CD14-positive monocyte (primary cell): ENCODE data around the gene ADAMTS7. TPM values are rescaled to one million over a fixed set of nuclear protein-coding genes. Genes with fewer than 3 reads are reported as not detected.
"Not testable (repeated sequence)": the region's sequence is repeated elsewhere in the genome, so short reads cannot be mapped to it uniquely, and the experiment has no call there.

ENCODE experiments used
- DNase-seq, 3 donors: peaks; one replicate each; pipeline ENCODE4 v3.0.0-alpha.2; 2011 to 2022
- H2AFZ ChIP-seq: 2 replicates; pipeline ENCODE4 v1.6.0; 2012; ENCODE audit warnings: mild to moderate bottlenecking, low read depth, low read length, inconsistent platforms; ENCODE audit not compliant: insufficient read depth, poor library complexity, severe bottlenecking
- H3K27ac ChIP-seq, 2 donors: 1 replicate in 1 of 2; 2 replicates in 1 of 2; pipeline ENCODE4 v1.5.1; 2012 to 2013; ENCODE audit warnings: low read length in 2 of 2, control low read depth in 1 of 2, inconsistent platforms in 1 of 2, low read depth in 1 of 2, mild to moderate bottlenecking in 1 of 2
- H3K27me3 ChIP-seq, 2 donors: one replicate each; pipeline versions ENCODE4 v1.6.0 to v1.6.1; 2011 to 2013; ENCODE audit warnings: low read length in 2 of 2; ENCODE audit not compliant: control insufficient read depth in 2 of 2, insufficient read depth in 2 of 2
- H3K36me3 ChIP-seq, 2 donors: replicated peaks in 1 of 2; 1 replicate in 1 of 2; 2 replicates in 1 of 2; pipeline versions ENCODE4 v1.5.1 to v1.6.1; 2012 to 2013; ENCODE audit warnings: low read length in 2 of 2, control low read depth in 1 of 2, inconsistent platforms in 1 of 2, mild to moderate bottlenecking in 1 of 2; ENCODE audit not compliant: insufficient read depth in 2 of 2, control insufficient read depth in 1 of 2
- H3K4me1 ChIP-seq, 2 donors: 1 replicate in 1 of 2; 2 replicates in 1 of 2; pipeline versions ENCODE4 v1.5.1 to v1.6.1; 2012 to 2013; ENCODE audit warnings: low read length in 2 of 2, control low read depth in 1 of 2, inconsistent platforms in 1 of 2, mild to moderate bottlenecking in 1 of 2, moderate library complexity in 1 of 2; ENCODE audit not compliant: insufficient read depth in 2 of 2, control insufficient read depth in 1 of 2
- H3K4me2 ChIP-seq: replicated peaks from 2 replicates; pipeline ENCODE3; 2012; ENCODE audit warnings: low read length, moderate library complexity, mild to moderate bottlenecking; ENCODE audit not compliant: poor library complexity, severe bottlenecking; ENCODE audit errors: extremely low read depth
- H3K4me3 ChIP-seq, 3 experiments: fragments of 200-600 bp in 1 of 3; sonication (generic) in 1 of 3; replicated peaks in 1 of 3; 1 replicate in 2 of 3; 2 replicates in 1 of 3; pipeline ENCODE4 v1.5.1; 2011 to 2013; ENCODE audit warnings: low read length in 3 of 3, mild to moderate bottlenecking in 3 of 3, control low read depth in 2 of 3, low read depth in 2 of 3, inconsistent platforms in 1 of 3, moderate library complexity in 1 of 3
- H3K79me2 ChIP-seq: 2 replicates; pipeline ENCODE4 v1.6.0; 2012; ENCODE audit warnings: mild to moderate bottlenecking, control low read depth, inconsistent platforms, low read length, moderate library complexity; ENCODE audit not compliant: insufficient read depth
- H3K9ac ChIP-seq: 2 replicates; pipeline ENCODE4 v1.6.0; 2017; ENCODE audit warnings: low read length, mild to moderate bottlenecking; ENCODE audit not compliant: insufficient read depth, poor library complexity, severe bottlenecking
- H3K9me3 ChIP-seq, 2 donors: replicated peaks in 1 of 2; 1 replicate in 1 of 2; 2 replicates in 1 of 2; pipeline versions ENCODE4 v1.5.1 to v1.6.1; 2012 to 2013; ENCODE audit warnings: low read length in 2 of 2, control low read depth in 1 of 2; ENCODE audit not compliant: control insufficient read depth in 1 of 2, insufficient read depth in 1 of 2
- H4K20me1 ChIP-seq: 2 replicates; pipeline ENCODE4 v1.6.0; 2012; ENCODE audit warnings: mild to moderate bottlenecking, low read length, control low read depth, moderate library complexity; ENCODE audit not compliant: insufficient read depth
- H3K27ac Mint-ChIP-seq, 7 donors: one replicate each; pipeline ENCODE4 v1.8.0; 2020; ENCODE audit warnings: mild to moderate bottlenecking in 7 of 7, mixed read lengths in 7 of 7, moderate library complexity in 6 of 7, inconsistent platforms in 2 of 7
- H3K27me3 Mint-ChIP-seq, 3 donors: one replicate each; pipeline ENCODE4 v1.8.0; 2021 to 2022; ENCODE audit warnings: low read depth in 3 of 3, mild to moderate bottlenecking in 3 of 3, mixed read lengths in 3 of 3, moderate library complexity in 3 of 3, inconsistent platforms in 1 of 3
- H3K36me3 Mint-ChIP-seq, 2 donors: one replicate each; pipeline ENCODE4 v1.8.0; 2020; ENCODE audit warnings: mixed read lengths in 2 of 2, inconsistent platforms in 1 of 2, mild to moderate bottlenecking in 1 of 2
- H3K4me1 Mint-ChIP-seq: one replicate; pipeline ENCODE4 v1.8.0; 2020; ENCODE audit warnings: mild to moderate bottlenecking, mixed read lengths
- H3K4me3 Mint-ChIP-seq, 2 donors: one replicate each; pipeline ENCODE4 v1.8.0; 2020; ENCODE audit warnings: mild to moderate bottlenecking in 2 of 2, mixed read lengths in 2 of 2, moderate library complexity in 1 of 2
- H3K9me3 Mint-ChIP-seq, 7 donors: one replicate each; pipeline ENCODE4 v1.8.0; 2020 to 2022; ENCODE audit warnings: mixed read lengths in 7 of 7, mild to moderate bottlenecking in 6 of 7, moderate library complexity in 6 of 7, inconsistent platforms in 2 of 7
- CTCF ChIP-seq: fragments of 200-600 bp; IDR thresholded peaks from one replicate; pipeline ENCODE4 v1.8.0; 2022; ENCODE audit warnings: antibody characterized with exemption, mild to moderate bottlenecking
- WGBS: methylation state at CpG from one replicate; pipeline ENCODE4 v1.1.5; 2013; ENCODE audit warnings: missing lambda C conversion rate; ENCODE audit not compliant: insufficient coverage; 5-methylcytosine and 5-hydroxymethylcytosine counted together
- intact Hi-C, 2 donors: fragments of 100-400 bp; cut with micrococcal nuclease; formaldehyde crosslinking; loops; one replicate each; pipeline versions ENCODE4 v1.15.0 to v1.15.1; 2023
- polyA plus RNA-seq, 3 donors: library from polyadenylated mRNA; depleted of rRNA in 1 of 3; unstranded in 2 of 3; stranded (reverse) in 1 of 3; fragments of 300-500 nt in 2 of 3; fragments of >200 nt in 1 of 3; fragmentation: Illumina TruSeq in 2 of 3; gene quantifications; 1 replicate in 2 of 3; 2 replicates in 1 of 3; pipeline ENCODE4 v1.2.3, GENCODE V29; 2012 to 2021

ADAMTS7 gene
- polyA plus RNA-seq, 3 donors, result not detected

GRCh38 chr15:78798355-78798754, 12.9 kb downstream of the ADAMTS7 start:
- H3K27me3 ChIP-seq, H3K36me3 Mint-ChIP-seq, H3K27me3 Mint-ChIP-seq, H4K20me1 ChIP-seq, intact Hi-C loops, H3K4me1 Mint-ChIP-seq, H3K4me1 ChIP-seq, H3K4me2 ChIP-seq, H3K9me3 ChIP-seq, H2AFZ ChIP-seq, H3K27ac ChIP-seq, H3K79me2 ChIP-seq, H3K9me3 Mint-ChIP-seq, DNase-seq, H3K9ac ChIP-seq, H3K4me3 ChIP-seq, H3K36me3 ChIP-seq, H3K27ac Mint-ChIP-seq: not testable (repeated sequence)
- WGBS, result 89% methylated on average over 4 of the region's 5 CpGs
- H3K4me3 Mint-ChIP-seq, result peak overlapping the region in 1 of 2 donors; percentile 28

- H3K36me3 Mint-ChIP-seq, result no peaks in the 10 kb centered on the region
- intact Hi-C loops, result no loop called here
These were observed 13.3 kb downstream of the ADAMTS7 start for GRCh38 chr15:78797951-78798350.

More at GRCh38 chr15:78797951-78798350, 13.3 kb downstream of the ADAMTS7 start:
- Histone ChIP-seq H3K4me2 (no peak overlapping the region), H3K9ac (no peak overlapping the region), H3K4me3 (no peak overlapping the region), H3K79me2 (no peaks in the 10 kb centered on the region), H4K20me1 (no peaks in the 10 kb centered on the region), H3K9me3 (no peaks in the 10 kb centered on the region), H2AFZ (no peak overlapping the region), H3K36me3 (no peaks in the 10 kb centered on the region), H3K27ac (no peak overlapping the region), H3K27me3 (no peaks in the 10 kb centered on the region), H3K4me1 (no peaks in the 10 kb centered on the region)
- Mint-ChIP-seq H3K4me1 (no peaks in the 10 kb centered on the region), H3K27ac (no peak overlapping the region), H3K27me3 (peaks cover 5 to 8% (median 7%) of the 10 kb centered on the region in 3 donors), H3K9me3 (no peaks in the 10 kb centered on the region), H3K4me3 (no peak overlapping the region)
- no peak for DNase-seq
- no peak for TF ChIP-seq CTCF
- 94% methylated on average over 12 of the region's 13 CpGs for WGBS
